Activated CD4-positive, alpha-beta memory T cell treated with anti-CD3 and anti-CD28 coated beads, Interleukin-2, amount 10 ng/mL, durations not matched to agents 7 days and 5 days (primary cell): ENCODE results near the gene RUNX2. TPM values are rescaled to one million over a fixed set of nuclear protein-coding genes. Genes with fewer than 3 reads are reported as not detected.

Source experiments
- CTCF ChIA-PET: fragments of 350-600 bp; sonication (Branson Sonifier 250); formaldehyde crosslinking; loops from one replicate; lab custom pipeline; 2021; ENCODE audit warnings: antibody characterized with exemption, inconsistent platforms; lab: Charles Lee
- POLR2A ChIA-PET: fragments of 350-600 bp; sonication (Branson Sonifier 250); formaldehyde crosslinking; loops from one replicate; lab custom pipeline; 2021; ENCODE audit warnings: antibody characterized with exemption; lab: Charles Lee
- DNase-seq: peaks from one replicate; pipeline ENCODE4 v3.0.0-alpha.2; 2020
- H3K27ac Mint-ChIP-seq: one replicate; pipeline ENCODE4 v1.8.0; 2021; ENCODE audit warnings: mild to moderate bottlenecking, mixed read lengths
- H3K27me3 Mint-ChIP-seq: one replicate; pipeline ENCODE4 v1.8.0; 2021; ENCODE audit warnings: mixed read lengths
- H3K36me3 Mint-ChIP-seq: one replicate; pipeline ENCODE4 v1.8.0; 2021; ENCODE audit warnings: low read depth, mixed read lengths
- H3K4me1 Mint-ChIP-seq: one replicate; pipeline ENCODE4 v1.8.0; 2021; ENCODE audit warnings: mixed read lengths
- H3K4me3 Mint-ChIP-seq: one replicate; pipeline ENCODE4 v1.8.0; 2021; ENCODE audit warnings: mild to moderate bottlenecking, mixed read lengths
- H3K9me3 Mint-ChIP-seq: one replicate; pipeline ENCODE4 v1.8.0; 2021; ENCODE audit warnings: mixed read lengths
- total RNA-seq, 2 experiments: library from RNA; stranded (reverse); gene quantifications; one replicate each; pipeline ENCODE4 v1.2.3, GENCODE V29; 2021

Gene RUNX2
- total RNA-seq, 2 experiments from 2014 or later: 42.2 to 43.4 TPM

DNA sequence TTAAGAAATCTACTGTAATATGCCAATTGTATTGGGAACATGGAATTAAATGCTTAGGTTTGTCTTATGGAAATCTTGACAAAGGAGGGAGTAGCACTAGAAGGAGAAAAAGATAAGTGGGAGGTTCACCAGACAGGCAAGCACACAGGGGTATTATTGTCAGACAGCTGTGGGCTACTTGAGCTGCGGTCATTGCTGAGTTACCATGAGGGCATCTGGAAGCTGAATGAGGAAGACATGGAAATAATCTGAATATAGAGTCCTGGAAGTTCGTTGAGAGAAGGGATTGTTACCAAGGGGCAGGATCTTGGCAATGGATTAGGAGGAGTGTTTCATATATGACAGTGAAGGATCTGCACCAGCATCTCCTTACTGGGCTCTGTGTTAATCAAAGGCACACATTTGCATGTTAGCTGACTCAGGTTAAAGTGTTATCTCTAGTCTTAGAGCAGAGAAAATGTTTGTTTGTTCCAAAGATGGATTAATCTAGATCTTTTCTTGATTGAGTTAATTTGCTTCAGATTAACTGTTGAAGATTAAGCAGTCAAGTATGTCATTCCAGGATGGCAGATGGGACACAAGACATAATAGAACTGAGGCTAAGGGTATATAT, 102.6 kb downstream of the RUNX2 start:
- Mint-ChIP-seq H3K36me3 (peaks cover 46% of the 10 kb centered on the region), H3K27ac (peak overlapping the region; percentile 83), H3K27me3 (no peaks in the 10 kb centered on the region), H3K9me3 (no peaks in the 10 kb centered on the region), H3K4me1 (peaks cover 70% of the 10 kb centered on the region), H3K4me3 (peak overlapping the region; percentile 31)
- no peak for DNase-seq
- POLR2A ChIA-PET: interaction anchor here (0.9 to 3.0 kb wide), 7 partner anchors 7 to 499 kb away, joined by 3 to 21 read pairs (median 7); partner anchors contain the start of gene SUPT3H
- CTCF ChIA-PET: interaction anchor here (1.3 to 1.8 kb wide), 2 partner anchors 21 to 284 kb away, joined by 3 to 7 read pairs; no protein-coding TSS in a partner anchor

DNA sequence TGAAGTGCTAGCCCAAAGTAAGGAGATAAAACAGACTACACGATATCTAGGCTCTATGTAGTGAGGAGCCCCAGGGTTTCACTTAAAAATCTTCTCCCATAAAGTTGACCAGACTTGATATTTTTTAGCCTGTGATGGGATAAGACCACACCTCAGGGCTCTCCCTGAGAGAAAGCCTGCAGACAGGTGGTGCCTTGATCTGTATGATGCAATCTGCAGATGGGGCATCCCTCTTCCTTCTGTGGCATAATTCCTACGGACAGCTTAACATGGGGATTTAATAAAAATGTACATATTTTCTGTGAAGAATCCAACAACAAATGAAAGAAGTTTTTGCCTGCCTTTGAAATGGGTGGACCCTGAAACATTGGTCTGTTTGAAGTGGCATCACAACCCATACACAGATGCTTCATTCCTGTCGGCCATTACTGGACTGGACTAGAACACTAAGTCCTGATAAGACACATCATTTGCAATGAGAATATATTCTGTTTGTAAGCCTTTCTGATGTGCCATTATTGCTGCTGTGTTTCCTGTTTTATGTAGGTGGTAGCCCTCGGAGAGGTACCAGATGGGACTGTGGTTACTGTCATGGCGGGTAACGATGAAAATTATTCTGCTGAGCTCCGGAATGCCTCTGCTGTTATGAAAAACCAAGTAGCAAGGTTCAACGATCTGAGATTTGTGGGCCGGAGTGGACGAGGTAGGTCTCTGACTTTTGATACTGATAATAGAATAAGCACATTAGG, 103.4 kb downstream of the RUNX2 start:
- H3K4me1 Mint-ChIP-seq: peaks cover 72% of the 10 kb centered on the region
- CTCF ChIA-PET: interaction anchor here (0.6 to 1.8 kb wide), 3 partner anchors 12 to 283 kb away, joined by 3 to 7 read pairs (median 3); no protein-coding TSS in a partner anchor
- DNase-seq: no peak
- H3K27me3 Mint-ChIP-seq: no peaks in the 10 kb centered on the region
- peak overlapping the region; percentile 69 for H3K4me3 Mint-ChIP-seq
- no peaks in the 10 kb centered on the region for H3K9me3 Mint-ChIP-seq
- peak overlapping the region; percentile 83 for H3K27ac Mint-ChIP-seq
- H3K36me3 Mint-ChIP-seq: peaks cover 50% of the 10 kb centered on the region
- POLR2A ChIA-PET: interaction anchor here (0.7 to 3.0 kb wide), 11 partner anchors 8 to 500 kb away, joined by 3 to 21 read pairs (median 5); partner anchors contain the start of gene SUPT3H

DNA sequence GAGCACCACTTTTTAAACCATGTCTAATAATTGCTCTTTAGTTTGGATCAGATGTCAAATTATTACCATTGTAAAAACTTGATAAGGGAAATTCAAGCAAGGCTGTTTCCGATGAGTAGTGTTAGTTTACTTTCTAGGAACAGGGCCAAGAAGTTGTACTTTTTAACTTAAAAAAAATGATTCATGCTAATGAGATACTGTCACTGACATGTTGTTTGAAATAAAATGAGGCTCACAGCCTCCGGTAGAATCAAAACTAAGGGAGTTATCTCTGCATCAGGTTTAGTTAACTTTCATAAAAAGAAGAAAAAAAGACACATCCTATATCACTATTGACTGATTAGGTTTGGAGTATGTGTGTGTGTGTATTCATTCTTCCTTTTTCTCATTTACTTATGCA, 104.8 kb downstream of the RUNX2 start:
- ChIA-PET CTCF (no interaction called here), POLR2A (interaction anchor here (1.9 to 7.7 kb wide), 2 partner anchors 8 to 10 kb away, joined by 6 to 91 read pairs; no protein-coding TSS in a partner anchor)
- Mint-ChIP-seq H3K27ac (peak overlapping the region; percentile 83), H3K4me1 (peaks cover 82% of the 10 kb centered on the region), H3K9me3 (no peaks in the 10 kb centered on the region), H3K36me3 (peaks cover 65% of the 10 kb centered on the region), H3K4me3 (peak overlapping the region; percentile 69), H3K27me3 (no peaks in the 10 kb centered on the region)
- DNase-seq: no peak

DNA sequence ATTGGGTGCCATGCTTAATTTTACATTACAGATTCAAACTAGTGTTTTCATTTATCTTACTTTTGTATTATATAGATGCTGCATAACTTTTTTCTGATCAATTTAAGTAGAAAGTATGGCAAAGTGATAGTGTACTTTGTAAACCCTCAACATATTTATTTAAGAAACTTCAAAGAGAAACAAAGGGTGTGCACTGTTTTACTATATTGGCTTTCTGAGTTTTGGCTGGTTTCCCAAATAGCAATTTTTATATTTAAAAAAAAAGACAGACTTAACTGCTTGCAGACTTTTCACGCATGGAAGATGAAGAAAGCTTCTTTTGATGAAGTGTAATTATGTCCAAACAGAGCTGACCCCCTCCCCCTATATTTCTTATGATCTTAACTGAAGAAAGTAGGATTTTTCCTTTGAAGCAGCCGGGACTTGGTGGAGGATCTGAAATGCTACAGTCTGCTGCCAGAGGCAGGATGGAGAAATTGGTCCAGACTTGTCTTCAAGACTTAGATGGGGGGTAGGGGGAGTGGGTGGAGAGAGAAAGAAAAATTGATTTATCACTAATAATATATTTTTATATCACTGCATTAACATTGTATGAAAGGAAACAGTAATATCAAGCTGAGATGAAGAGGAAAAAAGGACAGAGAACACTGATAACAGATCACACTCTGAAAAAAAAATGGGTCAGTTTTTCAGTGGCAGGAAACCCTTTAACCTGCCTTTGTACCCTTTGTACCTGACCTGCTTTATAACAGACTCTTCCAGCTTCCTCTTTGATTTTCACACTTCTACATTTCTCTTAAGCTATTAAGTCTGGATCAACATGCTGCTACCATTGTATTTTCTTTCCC, 105.6 kb downstream of the RUNX2 start:
- CTCF ChIA-PET: interaction anchor here (1.3 kb wide), 1 partner anchor 281 kb away, joined by 7 read pairs; no protein-coding TSS in a partner anchor
- Mint-ChIP-seq H3K4me1 (peaks cover 84% of the 10 kb centered on the region), H3K9me3 (no peaks in the 10 kb centered on the region), H3K27ac (peak overlapping the region; percentile 83), H3K4me3 (peak overlapping the region; percentile 54), H3K27me3 (no peaks in the 10 kb centered on the region), H3K36me3 (peaks cover 67% of the 10 kb centered on the region)
- DNase-seq: no peak
- POLR2A ChIA-PET: interaction anchor here (0.8 to 7.7 kb wide), 10 partner anchors 9 to 489 kb away, joined by 3 to 91 read pairs (median 6); partner anchors contain the start of gene SUPT3H

DNA sequence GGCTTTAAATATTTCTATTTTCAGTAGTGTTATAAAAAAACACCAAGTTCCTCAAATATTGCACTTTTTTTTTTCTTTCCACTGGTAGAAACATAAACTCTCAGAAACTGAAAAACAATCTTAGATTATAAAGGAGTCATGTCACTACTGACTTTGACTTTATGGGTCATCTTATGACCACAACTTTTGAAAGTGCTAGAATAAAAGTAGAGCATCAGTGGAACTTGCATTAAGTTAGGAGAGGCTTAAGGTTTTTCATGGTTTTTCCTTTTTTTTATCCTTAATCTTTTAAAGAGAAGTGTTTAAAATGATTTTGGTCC, 106.2 kb downstream of the RUNX2 start:
- DNase-seq: no peak
- Mint-ChIP-seq H3K4me3 (peak overlapping the region; percentile 49), H3K27ac (peak overlapping the region; percentile 83), H3K4me1 (peaks cover 84% of the 10 kb centered on the region), H3K9me3 (no peaks in the 10 kb centered on the region), H3K36me3 (peaks cover 67% of the 10 kb centered on the region), H3K27me3 (no peaks in the 10 kb centered on the region)
- ChIA-PET CTCF (interaction anchor here (1.3 kb wide), 1 partner anchor 280 kb away, joined by 7 read pairs; no protein-coding TSS in a partner anchor), POLR2A (interaction anchor here (0.8 to 7.7 kb wide), 11 partner anchors 8 to 489 kb away, joined by 3 to 91 read pairs (median 6); partner anchors contain the start of gene SUPT3H)

DNA sequence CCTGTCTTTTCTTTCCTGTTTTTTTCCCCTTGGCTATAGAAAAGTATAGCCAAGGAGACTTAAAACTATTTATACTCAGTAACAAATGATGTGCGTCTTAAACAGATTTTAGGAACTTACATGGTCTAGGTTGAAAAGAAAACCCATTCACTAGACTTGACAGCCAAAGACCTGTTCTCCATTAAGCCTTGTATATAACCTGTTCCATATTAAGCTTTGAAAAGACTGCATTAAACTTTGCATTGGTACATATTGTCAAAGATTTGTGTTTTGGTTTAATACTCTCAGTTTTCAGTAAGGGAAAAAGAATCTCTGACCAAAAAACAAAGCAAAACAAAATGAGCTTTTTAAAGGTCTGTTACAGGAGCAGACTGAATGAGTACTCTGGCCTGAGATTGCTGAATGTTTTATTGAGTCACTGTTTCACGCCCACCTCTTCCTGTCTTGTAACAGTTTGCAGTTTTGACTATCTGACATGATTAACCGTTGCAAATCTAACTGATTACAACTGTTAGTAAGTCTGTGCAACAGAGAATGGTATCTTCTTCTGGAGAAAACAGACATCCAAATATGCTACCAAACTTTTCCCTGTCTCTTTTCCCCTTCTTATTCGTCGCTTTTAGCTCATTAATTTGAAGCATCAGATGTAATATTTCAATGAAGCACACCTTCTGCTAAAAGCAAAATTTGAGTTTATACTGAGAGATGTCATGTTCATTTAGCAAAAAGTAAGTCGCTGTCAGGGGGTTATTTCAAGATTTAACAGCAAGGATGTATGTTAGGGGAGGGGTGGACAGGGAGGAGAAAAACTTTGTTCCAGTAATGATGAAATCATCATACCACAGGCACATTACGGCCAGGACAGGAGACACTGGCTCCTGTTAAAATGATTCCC, 108.7 kb downstream of the RUNX2 start:
- Mint-ChIP-seq H3K4me1 (peaks cover 86% of the 10 kb centered on the region), H3K27ac (peak overlapping the region; percentile 89), H3K9me3 (no peaks in the 10 kb centered on the region), H3K36me3 (peaks cover 72% of the 10 kb centered on the region), H3K4me3 (peak overlapping the region; percentile 65), H3K27me3 (no peaks in the 10 kb centered on the region)
- CTCF ChIA-PET: interaction anchor here (0.5 to 1.1 kb wide), 5 partner anchors 11 to 486 kb away, joined by 3 to 4 read pairs (median 3); no protein-coding TSS in a partner anchor
- peak; percentile 44 for DNase-seq
- POLR2A ChIA-PET: interaction anchor here (0.9 to 7.7 kb wide), 15 partner anchors 7 to 278 kb away, joined by 3 to 91 read pairs (median 7); partner anchors contain the start of gene SUPT3H

DNA sequence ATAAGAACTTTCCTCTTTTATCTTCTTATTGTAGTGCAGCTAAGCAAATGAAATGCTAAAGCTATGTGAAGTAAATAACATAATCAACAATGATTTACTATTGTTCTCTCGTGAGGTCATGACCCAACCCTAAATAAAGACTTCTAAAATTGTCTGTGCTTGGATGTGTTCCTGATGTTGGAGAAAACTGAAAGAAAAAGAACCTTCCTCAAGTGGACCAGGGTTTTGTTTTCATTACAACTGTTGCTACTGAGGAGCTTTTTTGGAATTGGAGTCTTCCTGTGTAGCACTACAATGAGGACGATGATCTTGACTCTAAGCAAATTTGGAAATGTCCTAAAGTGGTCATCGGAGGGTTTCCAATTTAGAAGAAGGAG, 109.3 kb downstream of the RUNX2 start:
- H3K27ac Mint-ChIP-seq: peak overlapping the region; percentile 89
- H3K9me3 Mint-ChIP-seq: no peaks in the 10 kb centered on the region
- CTCF ChIA-PET: interaction anchor here (1.1 kb wide), 1 partner anchor 277 kb away, joined by 3 read pairs; no protein-coding TSS in a partner anchor
- peaks cover 88% of the 10 kb centered on the region for H3K4me1 Mint-ChIP-seq
- H3K36me3 Mint-ChIP-seq: peaks cover 74% of the 10 kb centered on the region
- POLR2A ChIA-PET: interaction anchor here (0.9 to 7.7 kb wide), 17 partner anchors 8 to 574 kb away, joined by 3 to 91 read pairs (median 6); partner anchors contain the start of gene SUPT3H
- peak overlapping the region; percentile 65 for H3K4me3 Mint-ChIP-seq
- no peak for DNase-seq
- H3K27me3 Mint-ChIP-seq: no peaks in the 10 kb centered on the region

DNA sequence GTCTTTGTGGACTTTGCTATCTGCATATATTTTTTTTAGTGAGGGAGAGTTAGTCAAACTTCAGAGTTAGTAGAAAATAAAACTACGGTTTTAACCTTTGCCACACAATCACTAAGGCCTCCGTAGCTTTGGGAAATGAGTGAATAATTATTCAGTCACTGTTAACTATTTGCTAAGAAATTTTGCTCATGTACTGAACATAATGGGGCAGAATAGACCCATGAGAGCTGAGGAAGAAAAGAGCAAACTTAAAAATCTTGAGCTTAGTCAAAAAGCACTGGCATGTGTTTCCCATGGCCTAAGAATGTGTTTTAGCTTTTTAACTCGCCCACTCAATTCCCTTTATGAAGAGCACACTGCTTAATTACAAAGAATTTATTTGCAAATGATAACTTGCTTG, 110.0 kb downstream of the RUNX2 start:
- peaks cover 80% of the 10 kb centered on the region for H3K36me3 Mint-ChIP-seq
- POLR2A ChIA-PET: interaction anchor here (1.0 to 7.7 kb wide), 11 partner anchors 8 to 573 kb away, joined by 3 to 91 read pairs (median 7); partner anchors contain the start of gene SUPT3H
- H3K27me3 Mint-ChIP-seq: no peaks in the 10 kb centered on the region
- H3K4me1 Mint-ChIP-seq: peaks cover 91% of the 10 kb centered on the region
- CTCF ChIA-PET: no interaction called here
- H3K27ac Mint-ChIP-seq: peak overlapping the region; percentile 89
- no peaks in the 10 kb centered on the region for H3K9me3 Mint-ChIP-seq
- peak overlapping the region; percentile 65 for H3K4me3 Mint-ChIP-seq
- no peak for DNase-seq

DNA sequence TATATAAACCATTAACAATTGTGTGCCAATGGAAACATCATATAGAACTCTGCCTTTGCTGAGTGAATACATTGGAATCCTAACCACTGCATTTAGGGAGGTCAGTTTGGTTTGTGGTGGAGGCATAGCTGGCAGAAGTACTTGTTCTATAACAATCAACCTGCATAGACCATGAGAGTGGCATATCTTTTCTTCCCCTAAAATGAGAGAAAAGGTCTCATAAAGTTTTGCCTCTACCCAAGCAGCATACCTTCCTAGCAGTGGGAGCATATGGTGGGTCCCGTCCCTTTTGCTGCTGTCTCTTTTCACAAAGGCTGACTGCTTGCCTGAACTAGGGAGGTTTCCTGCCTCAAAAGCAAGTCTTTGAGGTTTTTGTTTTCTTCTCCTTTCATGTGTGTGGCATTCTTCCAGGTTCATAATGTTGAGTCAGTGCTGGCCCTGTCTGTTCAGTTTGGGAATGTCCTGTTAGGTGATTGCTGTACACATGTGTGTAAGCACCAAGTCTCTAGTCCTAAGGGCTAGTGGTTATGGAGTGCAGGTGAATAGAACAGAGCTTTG, 110.8 kb downstream of the RUNX2 start:
- DNase-seq: no peak
- CTCF ChIA-PET: interaction anchor here (0.9 kb wide), 1 partner anchor 17 kb away, joined by 3 read pairs; no protein-coding TSS in a partner anchor

DNA sequence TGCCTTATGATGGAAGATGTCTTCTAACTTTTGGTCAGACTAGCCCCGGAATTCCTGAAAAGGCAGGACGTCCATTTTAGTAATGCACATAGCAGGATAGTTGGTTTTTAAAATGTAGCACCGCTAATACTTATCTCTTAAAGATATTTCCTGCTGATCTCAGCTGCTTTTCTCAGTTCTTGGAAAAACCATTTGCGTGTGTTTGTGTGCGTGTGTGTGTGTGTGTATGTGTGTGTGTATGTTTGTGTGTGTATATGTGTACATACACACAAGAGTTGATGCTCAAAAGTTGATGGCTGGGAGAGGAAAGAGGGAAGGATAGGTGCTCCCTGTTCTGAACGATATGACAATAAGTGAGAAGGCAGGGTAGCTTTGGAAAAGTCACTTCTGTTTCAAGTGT, 111.3 kb downstream of the RUNX2 start:
- ChIA-PET CTCF (interaction anchor here (0.9 kb wide), 1 partner anchor 18 kb away, joined by 3 read pairs; no protein-coding TSS in a partner anchor), POLR2A (interaction anchor here (0.9 to 7.7 kb wide), 6 partner anchors 9 to 18 kb away, joined by 3 to 91 read pairs (median 8); no protein-coding TSS in a partner anchor)
- peaks cover 93% of the 10 kb centered on the region for H3K4me1 Mint-ChIP-seq
- no peaks in the 10 kb centered on the region for H3K27me3 Mint-ChIP-seq
- H3K27ac Mint-ChIP-seq: peak overlapping the region; percentile 63
- no peaks in the 10 kb centered on the region for H3K9me3 Mint-ChIP-seq
- DNase-seq: no peak
- H3K4me3 Mint-ChIP-seq: peak overlapping the region; percentile 43
- peaks cover 88% of the 10 kb centered on the region for H3K36me3 Mint-ChIP-seq

More for the DNA sequence above, 110.8 kb downstream of the RUNX2 start:
- POLR2A ChIA-PET: interaction anchor here (0.9 to 7.7 kb wide), 10 partner anchors 9 to 276 kb away, joined by 3 to 91 read pairs (median 8); no protein-coding TSS in a partner anchor
- Mint-ChIP-seq H3K4me3 (peak overlapping the region; percentile 43), H3K27me3 (no peaks in the 10 kb centered on the region), H3K36me3 (peaks cover 85% of the 10 kb centered on the region), H3K4me1 (peaks cover 92% of the 10 kb centered on the region), H3K9me3 (no peaks in the 10 kb centered on the region), H3K27ac (peak overlapping the region; percentile 63)
